Measurements from ENCODE around the gene ABCA5.
"Not testable (repeated sequence)": the region's sequence is repeated elsewhere in the genome, so short reads cannot be mapped to it uniquely, and the experiment has no call there.

Gene ABCA5

GRCh38 chr17:69320210-69320907 is 6.6 kb downstream of the ABCA5 start:
- DNase-seq (ENCODE audit: low read depth): peak; percentile 44
- no peak overlapping the region for H3K4me3 ChIP-seq (ENCODE audit: control insufficient read depth, low read depth, low read length)
- no peak for TF ChIP-seq CTCF (conservative IDR thresholded peaks at IDR 0.05; ENCODE audit: control insufficient read depth, insufficient read depth, low read depth, low read length)

- no peak for TF ChIP-seq CTCF (conservative IDR thresholded peaks at IDR 0.05; ENCODE audit: control insufficient read depth, insufficient read depth, low read depth, low read length)
- DNase-seq (ENCODE audit: low read depth): no peak
- H3K4me3 ChIP-seq (ENCODE audit: control insufficient read depth, low read depth, low read length): no peak overlapping the region
These were observed 9.3 kb downstream of the ABCA5 start for GRCh38 chr17:69317625-69318024.

GRCh38 chr17:69314246-69315065 is 12.5 kb downstream of the ABCA5 start:
- DNase-seq (ENCODE audit: low read depth): no peak
- no peak overlapping the region for H3K4me3 ChIP-seq (ENCODE audit: control insufficient read depth, low read depth, low read length)
- no peak for TF ChIP-seq CTCF (conservative IDR thresholded peaks at IDR 0.05; ENCODE audit: control insufficient read depth, insufficient read depth, low read depth, low read length)

GRCh38 chr17:69305177-69305576 is 21.8 kb downstream of the ABCA5 start:
- TF ChIP-seq CTCF (conservative IDR thresholded peaks at IDR 0.05; ENCODE audit: control insufficient read depth, insufficient read depth, low read depth, low read length): no peak
- no peak overlapping the region for H3K4me3 ChIP-seq (ENCODE audit: control insufficient read depth, low read depth, low read length)
- no peak for DNase-seq (ENCODE audit: low read depth)

GRCh38 chr17:69302682-69303081 is 24.3 kb downstream of the ABCA5 start:
- no peak for TF ChIP-seq CTCF (conservative IDR thresholded peaks at IDR 0.05; ENCODE audit: control insufficient read depth, insufficient read depth, low read depth, low read length)
- DNase-seq (ENCODE audit: low read depth): no peak
- no peak overlapping the region for H3K4me3 ChIP-seq (ENCODE audit: control insufficient read depth, low read depth, low read length)

- DNase-seq (ENCODE audit: low read depth): peak; percentile 17
- no peak for TF ChIP-seq CTCF (conservative IDR thresholded peaks at IDR 0.05; ENCODE audit: control insufficient read depth, insufficient read depth, low read depth, low read length)
- H3K4me3 ChIP-seq (ENCODE audit: control insufficient read depth, low read depth, low read length): no peak overlapping the region
These were observed 26.7 kb downstream of the ABCA5 start for GRCh38 chr17:69300222-69300621.

GRCh38 chr17:69298120-69298722 is 28.7 kb downstream of the ABCA5 start:
- not testable (repeated sequence) for H3K4me3 ChIP-seq (ENCODE audit: control insufficient read depth, low read depth, low read length); DNase-seq (ENCODE audit: low read depth)
